CD4-positive, alpha-beta memory T cell (primary cell): ENCODE measurements around the gene LSG1. TPM values are rescaled to one million over a fixed set of nuclear protein-coding genes. Genes with fewer than 3 reads are reported as not detected.
"Not testable (repeated sequence)": the region's sequence is repeated elsewhere in the genome, so short reads cannot be mapped to it uniquely, and the experiment has no call there.

Source experiments
- CTCF ChIA-PET: fragments of 350-600 bp; sonication (Branson Sonifier 250); formaldehyde crosslinking; loops from one replicate; lab custom pipeline; 2021; ENCODE audit warnings: inconsistent platforms; ENCODE audit not compliant: partially characterized antibody; lab: Charles Lee
- POLR2A ChIA-PET: fragments of 350-600 bp; sonication (Branson Sonifier 250); formaldehyde crosslinking; loops from one replicate; lab custom pipeline; 2021; ENCODE audit not compliant: partially characterized antibody; lab: Charles Lee
- DNase-seq, 5 donors: peaks; one replicate each; pipeline versions ENCODE4 v3.0.0 to v3.0.0-alpha.2; 2020 to 2022; ENCODE audit warnings: mixed read lengths in 1 of 5
- H3K27ac ChIP-seq: one replicate; pipeline ENCODE4 v1.7.0; 2013; ENCODE audit warnings: low read depth, low read length
- H3K27me3 ChIP-seq: 2 replicates; pipeline ENCODE4 v1.7.0; 2013; ENCODE audit warnings: mild to moderate bottlenecking, low read length, moderate library complexity; ENCODE audit not compliant: insufficient read depth
- H3K36me3 ChIP-seq: 2 replicates; pipeline ENCODE4 v1.7.0; 2013; ENCODE audit warnings: mild to moderate bottlenecking, low read length, moderate library complexity; ENCODE audit not compliant: insufficient read depth
- H3K4me1 ChIP-seq: 2 replicates; pipeline ENCODE4 v1.7.0; 2013; ENCODE audit warnings: mild to moderate bottlenecking, low read length, moderate library complexity; ENCODE audit not compliant: insufficient read depth
- H3K4me3 ChIP-seq, 2 donors: one replicate each; pipeline ENCODE4 v1.7.0; 2013; ENCODE audit warnings: low read length in 2 of 2, mild to moderate bottlenecking in 1 of 2
- H3K9me3 ChIP-seq, 2 donors: one replicate each; pipeline ENCODE4 v1.7.0; 2013; ENCODE audit warnings: low read length in 2 of 2, control low read depth in 1 of 2; ENCODE audit not compliant: control insufficient read depth in 1 of 2
- H3K27ac Mint-ChIP-seq, 7 donors: one replicate each; pipeline ENCODE4 v1.8.0; 2020 to 2021; ENCODE audit warnings: mixed read lengths in 7 of 7, mild to moderate bottlenecking in 6 of 7, inconsistent platforms in 3 of 7, moderate library complexity in 3 of 7
- H3K27me3 Mint-ChIP-seq, 2 donors: one replicate each; pipeline ENCODE4 v1.8.0; 2020 to 2021; ENCODE audit warnings: mixed read lengths in 2 of 2
- H3K36me3 Mint-ChIP-seq, 2 donors: one replicate each; pipeline ENCODE4 v1.8.0; 2020 to 2021; ENCODE audit warnings: mixed read lengths in 2 of 2, inconsistent platforms in 1 of 2, mild to moderate bottlenecking in 1 of 2
- H3K4me1 Mint-ChIP-seq, 4 donors: one replicate each; pipeline ENCODE4 v1.8.0; 2020 to 2021; ENCODE audit warnings: mixed read lengths in 4 of 4, mild to moderate bottlenecking in 1 of 4
- H3K4me3 Mint-ChIP-seq, 8 donors: one replicate each; pipeline ENCODE4 v1.8.0; 2020 to 2021; ENCODE audit warnings: mixed read lengths in 8 of 8, mild to moderate bottlenecking in 7 of 8, moderate library complexity in 6 of 8, inconsistent platforms in 3 of 8
- H3K9me3 Mint-ChIP-seq, 8 donors: one replicate each; pipeline ENCODE4 v1.8.0; 2020 to 2021; ENCODE audit warnings: mixed read lengths in 8 of 8, mild to moderate bottlenecking in 5 of 8, inconsistent platforms in 3 of 8, moderate library complexity in 1 of 8
- intact Hi-C: fragments of 100-400 bp; cut with micrococcal nuclease; formaldehyde crosslinking; loops from one replicate; pipeline ENCODE4 v1.15.1; 2023
- polyA plus RNA-seq, 2 donors: library from polyadenylated mRNA; unstranded; fragments of 300-500 nt; fragmentation: Illumina TruSeq; gene quantifications; one replicate each; pipeline ENCODE4 v1.2.3, GENCODE V29; 2021
- total RNA-seq, 2 experiments: library from RNA; stranded (reverse); gene quantifications; one replicate each; pipeline ENCODE4 v1.2.3, GENCODE V29; 2021

LSG1 gene
- total and polyA plus RNA-seq, 4 experiments from 2014 or later: 9.6 to 49.5 (median 42.3) TPM

DNA sequence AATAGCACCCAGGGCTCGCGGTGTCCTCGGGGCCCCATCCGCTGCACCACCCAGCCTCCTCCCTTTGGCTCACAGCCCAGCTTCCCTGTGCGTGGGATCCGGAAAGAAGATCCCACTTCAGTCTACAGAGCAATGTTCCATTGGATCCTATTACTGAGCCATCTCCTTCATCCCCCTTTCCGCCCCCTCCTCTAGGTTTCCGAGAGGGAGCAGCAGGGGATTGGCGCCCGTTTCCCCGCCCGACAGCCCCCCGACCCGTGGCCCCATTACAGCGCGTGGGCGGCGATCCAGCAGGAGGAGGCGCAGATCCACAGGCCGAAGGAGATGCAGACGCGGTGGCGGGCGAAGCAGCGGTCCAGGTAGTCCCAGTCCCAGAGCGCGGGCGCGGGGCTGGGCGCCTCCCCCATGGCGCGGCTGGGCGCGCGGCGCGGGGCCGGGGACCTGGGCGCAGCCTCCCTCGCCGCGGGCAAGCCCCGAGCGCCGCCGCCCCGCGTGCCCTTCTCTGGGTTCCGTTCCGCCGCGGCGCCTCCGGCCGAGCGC, 39.1 kb downstream of the LSG1 start:
- CTCF ChIA-PET: no interaction called here
- Histone ChIP-seq H3K4me3 (peak overlapping the region; percentile 31 to 64), H3K4me1 (peaks cover 7% of the 10 kb centered on the region), H3K27me3 (no peaks in the 10 kb centered on the region), H3K36me3 (no peaks in the 10 kb centered on the region), H3K9me3 (no peaks in the 10 kb centered on the region), H3K27ac (no peak overlapping the region)
- no peaks in the 10 kb centered on the region for H3K27me3 Mint-ChIP-seq
- H3K27ac Mint-ChIP-seq: peak overlapping the region in 4 of 7 donors; percentile 22 to 72 (median 54)
- H3K9me3 Mint-ChIP-seq: no peaks in the 10 kb centered on the region
- intact Hi-C loops: loop anchor here (1.0 kb wide), 1 partner anchor 161 kb away; no protein-coding TSS in a partner anchor
- peak overlapping the region; percentile 82 to 86 (median 82) for H3K4me3 Mint-ChIP-seq
- no peak for DNase-seq
- no peaks in the 10 kb centered on the region for H3K36me3 Mint-ChIP-seq
- peaks cover 3 to 27% (median 10%) of the 10 kb centered on the region in 4 donors for H3K4me1 Mint-ChIP-seq
- POLR2A ChIA-PET: interaction anchor here (0.7 to 1.4 kb wide), 4 partner anchors 39 to 147 kb away, joined by 3 to 6 read pairs (median 3); partner anchors contain the start of gene LSG1

DNA sequence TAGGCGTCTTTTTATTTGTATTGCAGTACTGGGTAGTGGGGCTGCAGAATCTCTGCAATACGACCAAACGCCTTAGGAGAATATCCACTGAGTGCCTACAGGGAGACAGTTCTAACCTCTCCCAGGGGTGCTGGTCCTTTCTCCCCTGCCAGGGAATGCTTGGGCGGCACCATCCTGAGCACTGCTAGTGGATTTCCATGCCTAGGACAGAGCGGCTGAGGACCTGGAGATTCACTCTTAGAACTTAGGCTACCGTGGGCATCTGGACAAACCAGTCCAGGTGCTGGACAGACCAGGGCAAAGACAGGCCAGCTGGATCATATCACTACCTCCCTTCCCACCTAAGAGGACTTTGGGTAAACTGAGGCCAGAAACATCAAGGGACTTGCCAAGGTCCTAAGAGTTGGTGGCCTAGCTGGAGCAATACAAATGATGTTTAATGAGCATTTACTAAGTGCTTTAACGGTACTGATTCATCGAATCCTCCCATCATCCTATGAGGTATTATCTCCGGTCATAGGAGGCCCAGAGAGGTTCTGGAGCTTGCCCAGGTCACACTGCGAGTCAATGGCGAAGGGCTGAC, 39.7 kb downstream of the LSG1 start:
- POLR2A ChIA-PET: no interaction called here
- CTCF ChIA-PET: no interaction called here
- intact Hi-C loops: no loop called here

DNA sequence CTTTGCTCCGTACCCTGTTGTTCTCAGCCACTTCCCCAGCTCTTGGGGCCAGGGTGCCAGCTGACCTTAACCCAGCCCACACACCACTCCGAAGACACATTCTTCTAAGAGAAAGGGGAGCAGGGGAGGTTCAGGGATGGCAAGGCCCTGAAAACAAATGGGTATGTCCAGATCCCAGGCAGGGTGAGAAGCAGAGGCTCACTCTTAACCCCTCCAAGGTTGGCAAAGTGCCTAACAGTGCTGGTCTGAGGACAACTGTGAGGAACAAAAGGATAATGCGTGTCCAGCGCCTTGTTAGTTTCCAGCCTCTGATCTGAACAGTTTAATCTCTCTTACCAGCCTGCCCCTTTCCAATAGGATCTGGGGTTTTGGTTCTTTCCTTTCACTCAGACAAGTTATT, 40.3 kb downstream of the LSG1 start:
- intact Hi-C loops: no loop called here
- no peaks in the 10 kb centered on the region for H3K9me3 ChIP-seq
- CTCF ChIA-PET: no interaction called here
- H3K36me3 Mint-ChIP-seq: no peaks in the 10 kb centered on the region
- H3K4me1 ChIP-seq: peaks cover 7% of the 10 kb centered on the region
- H3K4me3 ChIP-seq: no peak overlapping the region
- peaks cover 3 to 17% (median 10%) of the 10 kb centered on the region in 4 donors for H3K4me1 Mint-ChIP-seq
- H3K4me3 Mint-ChIP-seq: peak overlapping the region in 3 of 8 donors; percentile 83 to 86 (median 85)
- H3K9me3 Mint-ChIP-seq: no peaks in the 10 kb centered on the region
- no peak overlapping the region for H3K27ac Mint-ChIP-seq
- H3K36me3 ChIP-seq: no peaks in the 10 kb centered on the region
- no peaks in the 10 kb centered on the region for H3K27me3 Mint-ChIP-seq
- POLR2A ChIA-PET: no interaction called here
- no peak overlapping the region for H3K27ac ChIP-seq
- no peaks in the 10 kb centered on the region for H3K27me3 ChIP-seq
- no peak for DNase-seq

More for the DNA sequence above, 39.7 kb downstream of the LSG1 start:
- Mint-ChIP-seq H3K4me1 (peaks cover 3 to 22% (median 10%) of the 10 kb centered on the region in 4 donors), H3K9me3 (no peaks in the 10 kb centered on the region), H3K27ac (peak overlapping the region in 4 of 7 donors; percentile 17 to 72 (median 42)), H3K4me3 (peak overlapping the region; percentile 82 to 86 (median 82)), H3K36me3 (no peaks in the 10 kb centered on the region), H3K27me3 (no peaks in the 10 kb centered on the region)
- Histone ChIP-seq H3K4me3 (peak overlapping the region in 1 of 2 donors; percentile 51), H3K9me3 (no peaks in the 10 kb centered on the region), H3K36me3 (no peaks in the 10 kb centered on the region), H3K27ac (no peak overlapping the region), H3K27me3 (no peaks in the 10 kb centered on the region), H3K4me1 (peaks cover 7% of the 10 kb centered on the region)
- no peak for DNase-seq

DNA sequence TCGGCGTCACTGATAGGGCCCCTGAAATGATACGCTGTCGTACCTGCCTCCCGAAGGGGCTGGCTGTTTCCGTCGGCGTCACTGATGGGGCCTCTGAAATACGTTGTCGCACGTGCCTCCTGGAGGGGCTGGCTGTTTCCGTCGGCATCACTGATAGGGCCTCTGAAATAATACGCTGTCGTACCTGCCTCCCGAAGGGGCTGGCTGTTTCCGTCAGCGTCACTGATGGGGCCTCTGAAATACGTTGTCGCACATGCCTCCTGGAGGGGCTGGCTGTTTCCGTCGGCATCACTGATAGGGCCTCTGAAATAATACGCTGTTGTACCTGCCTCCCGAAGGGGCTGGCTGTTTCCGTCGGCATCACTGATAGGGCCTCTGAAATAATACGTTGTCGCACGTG, 41.3 kb downstream of the LSG1 start:
- H3K4me3 Mint-ChIP-seq, H3K4me3 ChIP-seq, H3K9me3 ChIP-seq, H3K9me3 Mint-ChIP-seq, H3K27ac ChIP-seq, CTCF ChIA-PET, DNase-seq, H3K36me3 ChIP-seq, H3K36me3 Mint-ChIP-seq, H3K4me1 ChIP-seq, H3K27ac Mint-ChIP-seq, intact Hi-C loops, H3K27me3 Mint-ChIP-seq, H3K27me3 ChIP-seq, POLR2A ChIA-PET: not testable (repeated sequence)
- H3K4me1 Mint-ChIP-seq: peaks cover 3 to 17% (median 9%) of the 10 kb centered on the region in 4 donors

DNA sequence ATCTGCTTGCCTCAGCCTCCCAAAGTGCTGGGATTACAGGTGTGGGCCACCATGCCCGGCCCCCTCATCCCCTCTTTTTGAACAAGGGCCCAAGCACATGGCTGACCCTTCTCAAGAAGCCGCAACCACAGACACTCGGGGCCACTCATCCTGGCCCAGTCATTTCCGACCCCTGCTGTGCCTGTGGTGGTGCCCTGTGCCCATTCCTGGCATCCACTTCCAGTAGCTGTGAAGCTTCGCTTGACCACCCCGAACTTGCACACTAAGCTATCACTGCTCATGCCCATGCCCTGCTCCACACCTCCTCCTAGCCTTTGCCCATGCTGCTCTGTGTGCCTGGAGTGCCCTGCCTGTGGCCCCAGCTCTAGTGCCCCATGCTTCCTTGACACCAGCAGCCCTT, 47.0 kb downstream of the LSG1 start:
- ChIA-PET CTCF (no interaction called here), POLR2A (no interaction called here)
- Mint-ChIP-seq H3K9me3 (no peaks in the 10 kb centered on the region), H3K27ac (peak overlapping the region in 1 of 7 donors; percentile 36), H3K4me1 (no peaks in the 10 kb centered on the region), H3K4me3 (no peak overlapping the region), H3K27me3 (no peaks in the 10 kb centered on the region), H3K36me3 (no peaks in the 10 kb centered on the region)
- intact Hi-C loops: no loop called here
- Histone ChIP-seq H3K9me3 (no peaks in the 10 kb centered on the region), H3K4me1 (no peaks in the 10 kb centered on the region), H3K4me3 (no peak overlapping the region), H3K27me3 (no peaks in the 10 kb centered on the region), H3K36me3 (no peaks in the 10 kb centered on the region), H3K27ac (no peak overlapping the region)
- no peak for DNase-seq

DNA sequence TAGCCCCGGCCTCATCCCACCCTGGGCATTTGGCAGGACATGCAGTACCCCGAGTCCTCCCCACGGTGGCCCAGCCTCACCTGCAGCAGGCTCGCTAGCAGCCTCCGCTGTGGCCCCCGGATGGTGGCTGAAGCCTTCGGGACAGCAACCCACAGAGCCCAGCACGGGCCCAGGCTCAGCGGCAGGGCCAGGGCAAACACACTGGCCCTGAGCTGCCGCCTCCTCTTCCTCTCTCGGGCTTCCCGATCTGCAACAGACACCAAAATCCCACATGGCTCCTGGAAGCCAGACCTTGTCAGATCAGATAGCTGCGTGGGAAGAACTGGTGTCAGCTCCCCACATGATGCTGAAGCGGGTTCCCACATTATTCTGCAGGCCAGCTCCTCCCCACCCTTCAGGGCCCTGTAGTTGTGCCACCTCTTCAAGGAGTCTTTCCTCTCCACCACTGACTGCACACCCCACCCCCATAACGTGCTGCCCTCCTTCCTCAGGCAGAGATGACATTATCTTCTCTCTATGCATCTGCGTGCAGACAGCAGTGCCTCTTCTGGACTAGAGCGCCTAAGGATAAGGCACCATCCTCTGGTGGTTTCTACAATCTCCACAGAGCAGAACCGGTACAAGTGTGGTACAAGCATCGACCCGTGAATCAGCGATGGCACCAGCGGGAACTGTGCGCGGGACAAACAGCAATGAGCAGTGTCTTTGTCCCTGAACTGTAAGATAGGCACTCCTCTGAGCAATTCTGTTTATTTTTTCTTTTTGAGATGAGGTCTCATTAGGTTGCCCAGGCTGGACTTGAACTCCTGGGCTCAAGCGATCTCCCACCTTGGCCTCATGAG, 48.3 kb downstream of the LSG1 start:
- Histone ChIP-seq H3K27me3 (no peaks in the 10 kb centered on the region), H3K9me3 (no peaks in the 10 kb centered on the region), H3K4me1 (no peaks in the 10 kb centered on the region), H3K27ac (no peak overlapping the region), H3K36me3 (no peaks in the 10 kb centered on the region), H3K4me3 (no peak overlapping the region)
- no peaks in the 10 kb centered on the region for H3K9me3 Mint-ChIP-seq
- H3K4me1 Mint-ChIP-seq: no peaks in the 10 kb centered on the region
- CTCF ChIA-PET: no interaction called here
- no peaks in the 10 kb centered on the region for H3K36me3 Mint-ChIP-seq
- POLR2A ChIA-PET: no interaction called here
- DNase-seq: no peak
- no peaks in the 10 kb centered on the region for H3K27me3 Mint-ChIP-seq
- no peak overlapping the region for H3K27ac Mint-ChIP-seq
- no peak overlapping the region for H3K4me3 Mint-ChIP-seq
- intact Hi-C loops: no loop called here

DNA sequence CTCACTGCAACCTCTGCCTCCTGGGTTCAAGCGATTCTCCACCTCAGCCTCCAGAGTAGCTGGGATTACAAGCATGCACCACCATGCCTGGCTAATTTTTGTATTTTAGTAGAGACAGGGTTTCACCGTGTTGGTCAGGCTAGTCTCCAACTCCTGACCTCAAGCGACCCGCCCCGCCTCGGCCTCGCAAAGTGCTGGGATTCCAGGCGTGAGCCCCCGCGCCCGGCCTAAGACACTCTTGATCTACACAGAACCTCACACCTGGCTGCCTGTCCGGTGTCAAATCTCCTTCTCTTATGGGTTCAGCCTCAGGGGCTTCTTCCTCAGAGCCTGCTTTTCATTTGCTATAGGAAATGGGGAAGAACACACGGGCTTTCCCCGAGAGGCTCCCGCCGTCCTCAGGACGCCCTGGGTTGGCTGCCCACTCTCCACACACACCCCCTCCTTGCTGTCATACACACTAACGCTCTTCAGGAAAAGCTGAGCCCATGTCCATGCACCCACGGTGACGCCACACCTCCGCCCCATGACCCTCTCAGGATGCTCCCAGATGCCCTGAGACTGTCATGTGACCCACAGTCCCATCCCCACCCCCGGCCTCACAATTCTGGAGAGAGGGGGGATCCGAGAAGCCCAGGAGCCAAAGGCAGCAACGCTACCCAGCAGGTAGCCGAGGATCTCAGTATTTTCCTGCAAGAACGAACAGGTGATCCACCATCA, 49.2 kb downstream of the LSG1 start:
- no peak overlapping the region for H3K4me3 Mint-ChIP-seq
- no peak overlapping the region for H3K27ac Mint-ChIP-seq
- H3K9me3 Mint-ChIP-seq: no peaks in the 10 kb centered on the region

More for the DNA sequence above, 49.2 kb downstream of the LSG1 start:
- H3K36me3 ChIP-seq: no peaks in the 10 kb centered on the region
- H3K9me3 ChIP-seq: no peaks in the 10 kb centered on the region
- H3K27ac ChIP-seq: no peak overlapping the region
- DNase-seq: no peak
- POLR2A ChIA-PET: no interaction called here
- no peak overlapping the region for H3K4me3 ChIP-seq
- H3K27me3 ChIP-seq: no peaks in the 10 kb centered on the region
- intact Hi-C loops: no loop called here
- H3K4me1 Mint-ChIP-seq: no peaks in the 10 kb centered on the region
- no peaks in the 10 kb centered on the region for H3K36me3 Mint-ChIP-seq
- no peaks in the 10 kb centered on the region for H3K4me1 ChIP-seq
- no peaks in the 10 kb centered on the region for H3K27me3 Mint-ChIP-seq
- CTCF ChIA-PET: no interaction called here
